Transverse colon (tissue), 4 donors: ENCODE measurements around the gene HES3. TPM values are rescaled to one million over a fixed set of nuclear protein-coding genes. Genes with fewer than 3 reads are reported as not detected.

Experiments
- DNase-seq: peaks from one replicate; pipeline ENCODE4 v3.0.0-alpha.2; 2019
- H3K27ac ChIP-seq, 4 donors: fragments of 200-600 bp; sonication (generic); 2 replicates each; pipeline ENCODE4 v1.5.1; 2016 to 2018; ENCODE audit warnings: inconsistent platforms in 4 of 4
- H3K27me3 ChIP-seq: fragments of 200-600 bp; sonication (generic); 2 replicates; pipeline ENCODE4 v1.5.1; 2017; ENCODE audit warnings: inconsistent platforms
- H3K36me3 ChIP-seq, 4 donors: fragments of 200-600 bp; sonication (generic); 2 replicates each; pipeline ENCODE4 v1.5.1; 2017 to 2019; ENCODE audit warnings: inconsistent platforms in 4 of 4
- H3K4me1 ChIP-seq, 4 donors: fragments of 200-600 bp; sonication (generic); 2 replicates each; pipeline ENCODE4 v1.5.1; 2017 to 2020; ENCODE audit warnings: inconsistent platforms in 4 of 4
- H3K4me3 ChIP-seq, 4 donors: fragments of 200-600 bp; sonication (generic); 1 replicate in 1 of 4; 2 replicates in 3 of 4; pipeline versions ENCODE4 v1.5.1 to v1.6.1; 2017 to 2019; ENCODE audit warnings: inconsistent platforms in 4 of 4
- H3K9me3 ChIP-seq, 2 donors: fragments of 200-600 bp; sonication (generic); 2 replicates each; pipeline ENCODE4 v1.5.1; 2017 to 2019; ENCODE audit warnings: inconsistent platforms in 2 of 2
- CTCF ChIP-seq, 5 experiments: fragments of 200-600 bp in 3 of 5; fragments of 450-650 bp in 2 of 5; sonication (generic) in 3 of 5; IDR thresholded peaks; 1 replicate in 2 of 5; 2 replicates in 3 of 5; pipeline ENCODE4 v1.5.1; 2016 to 2017; ENCODE audit warnings: antibody characterized with exemption in 5 of 5, inconsistent platforms in 3 of 5, mild to moderate bottlenecking in 2 of 5, moderate library complexity in 1 of 5
- EP300 ChIP-seq: sonication (generic); formaldehyde crosslinking; IDR thresholded peaks from one replicate; pipeline ENCODE4 v1.6.1; 2017; ENCODE audit warnings: antibody characterized with exemption, low read depth
- POLR2A ChIP-seq: fragments of 450-650 bp; IDR thresholded peaks from one replicate; pipeline ENCODE4 v1.6.1; 2016; ENCODE audit warnings: antibody characterized with exemption, mild to moderate bottlenecking, moderate library complexity
- POLR2AphosphoS5 ChIP-seq, 3 donors: sonication (generic); formaldehyde crosslinking; IDR thresholded peaks; one replicate each; pipeline ENCODE4 v1.6.1; 2016; ENCODE audit warnings: antibody characterized with exemption in 3 of 3
- WGBS, 2 donors: methylation state at CpG; one replicate each; pipeline ENCODE4 v1.1.5; 2018; ENCODE audit warnings: low coverage in 1 of 2; 5-methylcytosine and 5-hydroxymethylcytosine counted together
- in situ Hi-C, 4 donors: fragments of 200-750 bp; cut with MboI; loops; one replicate each; pipeline versions ENCODE4 v1.15.0 to v1.15.1; 2017; ENCODE audit warnings: low sequenced_read_pairs in 3 of 4, low pct_ligation_motif_present in 1 of 4, low pct_unique_long_range_greater_than_20kb in 1 of 4
- intact Hi-C: fragments of 100-400 bp; cut with DNase I; formaldehyde crosslinking; loops from one replicate; pipeline ENCODE4 v1.15.1; 2023; ENCODE audit warnings: low total_unique reads
- total RNA-seq, 4 donors: library from RNA; depleted of rRNA; stranded (reverse); fragments of >200 nt; gene quantifications; one replicate each; pipeline ENCODE4 v1.1.0, GENCODE V29; 2016

HES3 gene
- total RNA-seq, 4 donors from 2014 or later = not detected

GRCh38 chr1:6281511-6282402, 37.8 kb downstream of the HES3 start:
- TF ChIP-seq CTCF (IDR thresholded peaks at IDR 0.05) = no peak
- TF ChIP-seq EP300 = no peak
- no peak for TF ChIP-seq POLR2A
- TF ChIP-seq POLR2AphosphoS5 (IDR thresholded peaks at IDR 0.05) = no peak
- peak; percentile 79 for DNase-seq
- in situ Hi-C loops (no loop called here), intact Hi-C loops (no loop called here)
- Histone ChIP-seq H3K4me3 (no peak overlapping the region), H3K27me3 (no peaks in the 10 kb centered on the region), H3K9me3 (no peaks in the 10 kb centered on the region), H3K4me1 (peaks cover 2 to 17% (median 12%) of the 10 kb centered on the region in 4 donors), H3K27ac (peak overlapping the region; percentile 34 to 69 (median 46)), H3K36me3 (no peaks in the 10 kb centered on the region)
- WGBS, 2 donors = 66% methylated on average over 19 of the region's 19 CpGs; no CpG with 5 or more reads in 1 of the 2 donors

GRCh38 chr1:6282577-6283270, 38.7 kb downstream of the HES3 start:
- intact Hi-C loops (no loop called here), in situ Hi-C loops (no loop called here)
- no peaks in the 10 kb centered on the region for H3K27me3 ChIP-seq
- no peaks in the 10 kb centered on the region for H3K36me3 ChIP-seq
- peak overlapping the region in 2 of 4 donors; percentile 43 to 65 for H3K27ac ChIP-seq
- TF ChIP-seq POLR2A (no peak), CTCF (IDR thresholded peaks at IDR 0.05) (no peak), POLR2AphosphoS5 (IDR thresholded peaks at IDR 0.05) (no peak), EP300 (no peak)
- WGBS, 2 donors = 93% methylated on average over 17 of the region's 17 CpGs; no CpG with 5 or more reads in 1 of the 2 donors
- no peak overlapping the region for H3K4me3 ChIP-seq
- peaks cover 0 to 13% (median 9%) of the 10 kb centered on the region in 4 donors for H3K4me1 ChIP-seq
- no peaks in the 10 kb centered on the region for H3K9me3 ChIP-seq
- DNase-seq = no peak

GRCh38 chr1:6285336-6285735, 41.4 kb downstream of the HES3 start:
- no peak for TF ChIP-seq POLR2AphosphoS5 (IDR thresholded peaks at IDR 0.05)
- TF ChIP-seq POLR2A = no peak
- TF ChIP-seq EP300 = no peak
- TF ChIP-seq CTCF (IDR thresholded peaks at IDR 0.05) = no peak
- Histone ChIP-seq H3K36me3 (no peaks in the 10 kb centered on the region), H3K4me1 (peaks cover 0 to 16% (median 10%) of the 10 kb centered on the region in 4 donors), H3K9me3 (no peaks in the 10 kb centered on the region), H3K4me3 (no peak overlapping the region), H3K27ac (no peak overlapping the region), H3K27me3 (no peaks in the 10 kb centered on the region)
- in situ Hi-C loops (no loop called here), intact Hi-C loops (no loop called here)
- 92% methylated on average over 10 of the region's 11 CpGs; no CpG with 5 or more reads in 1 of the 2 donors for WGBS, 2 donors
- no peak for DNase-seq

GRCh38 chr1:6286266-6286665, 42.3 kb downstream of the HES3 start:
- in situ Hi-C loops = no loop called here
- WGBS, 2 donors = 99% methylated on average over 8 of the region's 8 CpGs; no CpG with 5 or more reads in 1 of the 2 donors
- TF ChIP-seq POLR2AphosphoS5 (IDR thresholded peaks at IDR 0.05) (no peak), CTCF (IDR thresholded peaks at IDR 0.05) (no peak), EP300 (no peak), POLR2A (no peak)
- Histone ChIP-seq H3K9me3 (no peaks in the 10 kb centered on the region), H3K4me1 (peaks cover 0 to 16% (median 8%) of the 10 kb centered on the region in 4 donors), H3K36me3 (no peaks in the 10 kb centered on the region), H3K27ac (no peak overlapping the region), H3K27me3 (no peaks in the 10 kb centered on the region), H3K4me3 (no peak overlapping the region)
- no peak for DNase-seq
- intact Hi-C loops = no loop called here
